ENCODE data around the gene ZBED2. TPM values are rescaled to one million over a fixed set of nuclear protein-coding genes. Genes with fewer than 3 reads are reported as not detected.

The ZBED2 gene
- total and polyA plus RNA-seq, 2 of the 8 experiments (the other 6 are each of a cell fraction or from before 2014, with no cell fraction given): not detected

DNA sequence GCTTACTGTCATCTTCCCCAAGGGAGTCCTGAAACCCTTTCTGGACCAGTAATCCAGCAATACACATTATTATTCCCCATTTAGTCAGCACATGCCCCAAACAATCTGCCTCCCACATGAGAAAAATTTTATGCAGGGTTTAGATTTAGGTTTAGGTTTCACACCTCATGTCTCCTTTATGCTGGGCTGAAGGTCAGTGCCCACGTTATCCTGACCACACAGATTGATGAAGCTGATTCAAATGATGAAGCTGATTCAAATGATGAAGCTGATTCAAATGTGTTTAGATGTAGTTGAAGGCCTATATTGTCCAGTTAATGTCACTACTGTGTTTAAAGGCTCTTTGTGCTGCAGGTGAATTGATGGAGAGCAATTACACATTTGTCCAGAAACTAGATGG is 18.1 kb upstream of the ZBED2 start (continued):
- no peak for TF ChIP-seq SUZ12 (IDR thresholded peaks at IDR 0.05; ENCODE audit: low read length)
- TF ChIP-seq TBP (IDR thresholded peaks at IDR 0.05; ENCODE audit: low read depth, low read length): no peak

Measured in H1 (cell line).